ENCODE data around the gene BRS3.

Gene BRS3

DNA sequence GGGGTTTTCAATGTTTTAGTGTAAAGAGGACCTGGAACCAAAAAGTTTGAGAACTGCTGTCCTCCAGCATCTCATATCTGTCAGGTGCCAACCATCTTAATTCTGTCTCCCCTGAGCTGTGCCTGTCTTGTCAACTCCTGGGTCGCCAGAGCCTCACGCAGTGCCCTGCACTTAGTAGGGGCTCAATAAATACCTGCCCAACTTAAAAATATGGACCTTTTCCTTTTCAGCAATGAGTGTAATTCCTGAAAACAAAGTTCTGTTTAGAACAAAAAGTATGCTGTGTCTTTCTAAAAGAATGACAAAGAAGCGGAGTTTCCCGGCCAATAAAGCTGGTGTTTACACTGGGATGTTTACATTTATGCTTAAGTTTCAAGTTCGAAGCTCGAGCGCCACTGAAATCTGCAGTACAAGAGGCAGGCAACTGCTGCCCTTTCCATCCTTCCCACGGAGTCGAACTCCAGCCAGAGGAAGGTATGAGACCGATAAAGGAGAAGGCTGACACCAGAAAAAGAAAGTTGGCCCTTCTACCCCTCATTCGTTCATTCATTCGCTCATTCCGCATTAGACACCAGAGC lies 8.5 kb downstream of the BRS3 start:
- no peak for DNase-seq

DNA sequence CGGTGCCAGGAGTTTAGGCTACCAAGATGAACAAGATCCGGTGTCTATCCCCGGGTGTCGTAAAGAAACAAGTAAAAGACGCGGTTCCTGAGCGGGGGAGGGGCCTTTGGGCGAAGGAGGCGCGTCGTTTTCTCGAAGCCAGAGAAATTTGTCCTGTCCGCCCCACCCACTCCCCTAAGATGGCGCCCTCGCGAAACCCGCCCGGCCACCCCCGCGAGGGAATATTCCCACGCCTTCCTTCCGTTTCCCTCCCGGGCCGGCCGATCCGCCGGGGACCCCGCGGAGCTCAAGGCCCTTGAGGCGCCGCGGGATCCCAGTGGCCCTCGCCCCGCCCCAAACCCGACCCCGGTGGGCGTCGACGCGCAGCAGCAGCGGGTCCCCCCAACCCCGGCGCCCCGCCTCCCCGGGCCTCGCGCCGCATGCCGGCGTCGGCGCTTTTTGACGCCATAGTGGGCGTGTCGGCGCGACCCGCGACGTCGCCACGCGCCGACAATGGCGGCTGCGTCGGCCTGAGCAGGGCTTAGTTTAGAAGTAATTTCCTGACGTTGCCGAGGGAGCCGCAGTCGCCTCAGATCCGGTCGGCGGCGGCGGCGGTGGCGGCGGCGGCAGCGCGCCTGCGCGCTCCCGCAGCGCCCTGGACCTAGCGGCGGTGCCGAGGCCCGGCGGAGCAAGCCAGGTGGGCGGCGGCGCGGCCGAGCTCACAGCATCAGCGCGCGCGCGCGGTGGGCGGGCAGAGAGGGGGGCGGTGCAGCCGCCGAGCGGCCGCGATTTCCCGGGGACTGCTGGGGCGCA lies 9.2 kb downstream of the BRS3 start:
- DNase-seq, result peak; percentile 87

DNA sequence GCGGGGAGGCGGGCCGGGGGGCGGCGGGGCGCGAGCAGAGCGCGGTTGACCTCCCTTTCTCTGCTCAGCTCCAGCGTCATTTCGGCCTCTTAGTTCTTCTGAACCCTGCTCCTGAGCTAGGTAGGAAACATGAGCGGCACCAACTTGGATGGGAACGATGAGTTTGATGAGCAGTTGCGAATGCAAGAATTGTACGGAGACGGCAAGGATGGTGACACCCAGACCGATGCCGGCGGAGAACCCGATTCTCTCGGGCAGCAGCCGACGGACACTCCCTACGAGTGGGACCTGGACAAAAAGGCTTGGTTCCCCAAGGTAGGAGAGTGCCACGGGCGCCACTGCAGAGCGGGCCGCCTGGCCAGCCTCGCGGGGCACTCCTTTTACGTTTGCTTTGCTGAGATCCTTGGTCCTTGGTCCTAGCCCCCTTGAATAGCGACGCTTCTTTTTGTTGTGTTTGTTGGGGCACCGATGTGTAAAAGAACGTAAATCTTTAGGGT lies 9.9 kb downstream of the BRS3 start, which contains the start of gene HTATSF1:
Gene HTATSF1, plus strand, starts transcription at position 37 of the 497 bp plus-strand sequence. Its CDS starts 93 bp downstream, at position 130.
- DNase-seq, result no peak

DNA sequence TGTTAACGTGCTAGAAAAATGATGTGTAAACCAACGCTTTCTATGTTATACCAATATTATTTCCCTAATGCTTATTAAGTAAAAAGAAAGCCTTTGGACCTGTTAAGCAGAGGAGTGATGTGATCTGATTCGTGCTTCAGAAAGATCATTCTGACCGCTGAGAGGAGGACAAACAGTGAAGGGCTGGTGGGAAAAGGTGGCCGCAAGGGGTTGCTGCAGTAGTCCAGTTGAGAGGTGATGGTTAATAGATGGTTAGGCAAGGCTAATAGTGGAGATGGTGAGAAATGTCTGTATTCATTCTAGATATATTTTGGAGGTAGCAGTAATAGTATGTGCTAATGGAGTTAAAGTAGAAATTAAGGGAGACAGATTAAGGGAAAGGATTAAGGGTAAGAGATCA lies 31.3 kb downstream of the BRS3 start:
- no peak for DNase-seq

DNA sequence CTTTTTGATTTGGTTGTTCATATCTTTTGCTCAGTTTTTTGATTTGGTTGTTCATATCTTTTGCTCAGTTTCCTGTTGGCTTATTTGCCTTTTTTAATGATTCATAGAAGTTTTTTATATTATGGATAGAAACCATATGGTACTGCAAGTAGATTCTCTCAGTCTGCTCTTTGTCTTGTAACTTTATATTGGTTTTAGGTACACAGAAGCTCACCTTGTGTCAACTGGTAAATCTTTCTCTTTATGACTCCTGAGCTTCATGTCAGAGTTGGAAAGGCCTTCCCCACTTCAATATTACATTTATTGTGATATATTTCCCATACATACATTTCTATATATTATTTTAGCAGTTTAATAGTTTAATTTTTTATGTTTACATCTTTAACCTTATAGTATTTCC lies 36.0 kb downstream of the BRS3 start:
- DNase-seq, result no peak

DNA sequence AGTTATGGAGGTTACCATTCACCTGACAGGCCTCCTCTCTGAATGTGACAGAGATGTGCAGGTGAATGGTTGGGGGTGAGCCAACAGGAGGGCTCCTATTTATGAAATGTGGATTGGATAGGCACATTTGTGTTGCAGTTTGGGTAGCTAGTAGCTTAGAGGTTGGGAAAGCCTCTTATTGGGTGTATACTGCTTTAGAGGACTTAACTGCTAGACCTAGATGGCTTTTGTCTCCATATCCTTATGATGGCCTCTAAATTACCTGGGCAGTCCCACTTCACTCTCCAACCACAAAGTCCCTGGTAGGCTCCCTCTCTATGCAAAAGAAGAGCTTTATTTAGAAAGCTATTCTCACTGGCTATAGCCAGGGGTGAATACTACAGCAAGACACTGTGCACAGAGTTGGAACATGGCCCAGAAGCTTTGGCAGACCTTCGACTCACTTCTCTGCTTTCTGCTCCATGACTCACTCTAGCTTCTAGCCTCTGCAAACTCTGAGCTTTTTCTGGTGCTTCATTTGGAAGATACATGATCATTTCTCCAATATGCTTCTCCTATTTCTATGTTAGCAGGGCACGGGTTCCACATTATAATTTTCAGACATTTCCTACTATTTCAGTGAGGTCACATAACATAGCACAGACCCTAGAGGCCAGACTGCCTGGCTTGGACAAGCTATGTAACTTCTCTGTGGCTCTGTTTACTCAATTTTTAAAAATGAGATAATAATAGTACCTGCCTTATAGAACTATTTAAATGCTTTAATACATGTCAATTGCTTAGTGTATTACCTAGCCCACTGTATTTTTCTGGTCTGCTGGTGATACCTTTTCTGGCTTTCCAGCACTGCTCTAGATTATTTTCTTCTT lies 38.2 kb downstream of the BRS3 start:
- DNase-seq, result no peak

DNA sequence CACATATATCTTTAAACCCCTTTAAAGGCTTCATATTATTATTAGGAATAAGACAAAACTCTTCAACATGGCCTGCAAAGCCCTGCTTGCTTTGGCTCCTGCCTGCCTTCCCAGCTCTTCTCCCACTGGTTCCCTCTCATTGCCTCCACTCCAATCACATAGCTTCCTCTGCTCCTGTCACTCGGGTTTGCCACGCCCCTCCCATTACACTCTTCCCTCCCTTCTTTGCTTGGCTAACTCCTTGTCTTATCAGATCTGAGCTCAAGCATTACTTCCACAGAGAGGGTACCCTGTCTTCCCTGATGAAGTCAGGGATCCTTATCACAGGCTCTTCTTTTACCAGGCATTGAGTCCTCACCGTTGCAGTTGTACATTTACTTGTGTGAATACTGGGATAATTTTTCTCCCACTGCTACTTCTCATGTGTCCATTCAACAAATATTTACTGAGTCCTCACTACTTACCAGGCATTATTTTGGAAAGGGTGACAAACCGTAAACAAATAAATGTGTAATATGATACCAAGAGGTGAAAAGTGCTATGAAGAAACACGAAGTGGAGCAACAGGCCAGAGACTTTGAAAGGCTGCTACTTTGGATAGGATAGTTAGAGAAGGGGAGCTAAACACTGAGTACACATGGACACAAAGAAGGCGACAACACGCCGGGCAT lies 41.0 kb downstream of the BRS3 start:
- DNase-seq, result no peak

DNA sequence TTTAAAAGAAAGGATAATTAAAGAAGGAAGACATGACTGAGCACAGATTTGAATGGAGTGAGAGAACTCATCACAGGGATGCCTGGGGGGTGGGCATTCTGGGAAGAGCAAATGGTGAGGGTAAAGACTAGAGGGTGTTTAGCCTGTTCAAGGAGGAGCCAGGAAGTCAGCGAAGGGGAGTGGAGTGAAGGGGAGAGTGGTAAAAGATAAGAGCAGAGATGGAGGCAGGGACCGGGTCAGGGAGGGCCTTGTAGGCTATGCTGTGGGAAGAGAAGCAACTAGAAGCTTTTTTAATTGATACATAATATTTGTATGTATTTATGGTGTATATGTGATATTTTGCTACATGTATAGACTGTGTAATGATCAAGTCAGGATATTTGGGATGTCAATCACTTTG lies 42.0 kb downstream of the BRS3 start:
- no peak for DNase-seq

DNA sequence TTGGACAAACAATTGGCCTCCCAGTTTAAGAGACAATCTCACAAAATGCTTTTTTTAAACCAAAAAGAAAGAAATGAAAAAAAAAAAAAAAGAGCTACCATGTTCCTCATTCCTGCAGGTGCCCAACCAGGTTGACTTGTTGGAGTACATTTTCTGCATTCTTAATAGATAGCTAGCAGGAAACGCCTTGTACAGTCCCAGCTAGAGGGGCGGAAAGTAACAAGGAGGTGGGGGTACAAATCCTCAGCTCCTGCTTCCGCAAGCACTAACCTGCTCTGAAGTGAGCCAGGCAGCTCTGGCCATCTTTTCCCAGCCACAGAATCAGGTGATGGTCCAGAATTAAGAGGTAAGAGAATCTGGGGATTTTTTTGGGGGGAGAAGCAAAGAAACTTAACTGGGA lies 44.2 kb downstream of the BRS3 start, which contains the start of gene VGLL1:
Gene VGLL1, plus strand, starts transcription at position 265 of the 400 bp plus-strand sequence. CDS start 3,806 bp downstream, outside the sequence.
- DNase-seq, result no peak

DNA sequence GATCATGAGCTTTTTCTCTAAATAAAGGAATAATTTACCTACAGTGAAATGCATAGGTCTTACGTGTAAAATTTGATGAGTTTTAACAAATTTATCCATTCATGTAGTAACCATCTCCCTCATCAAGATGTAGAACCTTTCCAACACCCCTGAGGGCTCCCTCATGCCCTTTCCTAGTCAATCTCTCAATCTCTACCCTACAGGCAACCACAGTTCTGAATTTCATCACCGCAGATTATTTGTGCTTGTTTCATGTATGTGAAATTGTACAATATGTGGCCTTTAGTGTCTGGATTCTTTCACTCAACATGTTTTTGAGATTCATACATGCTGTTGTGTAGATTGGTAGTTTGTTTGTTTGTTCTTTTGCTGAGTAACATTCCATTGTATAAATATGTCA lies 46.4 kb downstream of the BRS3 start:
- no peak for DNase-seq

DNA sequence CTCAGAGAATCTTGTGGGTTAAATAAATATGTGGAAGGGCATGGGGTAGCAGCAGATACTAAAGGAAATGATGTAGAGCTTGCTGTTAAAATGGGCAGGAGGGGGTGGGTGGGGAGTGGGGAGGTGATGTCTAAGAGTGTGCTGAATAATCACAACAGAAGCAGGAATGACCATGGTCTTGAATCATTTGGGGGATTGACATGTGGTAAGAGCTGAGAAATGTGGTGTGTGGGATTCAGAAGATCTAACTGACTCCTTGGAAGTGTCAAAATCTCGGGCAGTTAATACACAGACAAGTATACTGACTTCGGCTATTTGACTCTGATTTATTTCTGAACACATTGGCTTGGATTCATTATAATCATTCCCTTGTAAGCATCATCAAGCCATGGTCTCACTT lies 51.1 kb downstream of the BRS3 start:
- DNase-seq, result no peak

DNA sequence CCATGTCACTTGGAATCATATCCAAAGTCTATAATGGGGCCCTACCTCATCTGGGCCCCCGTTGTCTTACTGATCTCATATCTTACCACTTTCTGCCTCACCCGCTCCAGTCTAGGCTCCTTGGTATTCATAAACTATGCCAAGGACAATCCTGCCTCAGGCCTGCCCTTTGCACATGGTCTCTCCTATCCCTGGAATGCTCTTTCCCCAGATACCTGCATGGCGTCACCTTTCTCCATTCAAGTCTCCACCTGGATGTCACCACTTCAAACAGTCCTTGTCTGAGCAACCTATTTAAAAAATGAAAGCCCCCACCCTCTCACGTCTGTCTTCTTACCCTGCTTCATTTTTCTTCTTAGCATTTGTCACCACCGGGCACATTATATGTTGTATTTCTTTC lies 52.5 kb downstream of the BRS3 start:
- no peak for DNase-seq

DNA sequence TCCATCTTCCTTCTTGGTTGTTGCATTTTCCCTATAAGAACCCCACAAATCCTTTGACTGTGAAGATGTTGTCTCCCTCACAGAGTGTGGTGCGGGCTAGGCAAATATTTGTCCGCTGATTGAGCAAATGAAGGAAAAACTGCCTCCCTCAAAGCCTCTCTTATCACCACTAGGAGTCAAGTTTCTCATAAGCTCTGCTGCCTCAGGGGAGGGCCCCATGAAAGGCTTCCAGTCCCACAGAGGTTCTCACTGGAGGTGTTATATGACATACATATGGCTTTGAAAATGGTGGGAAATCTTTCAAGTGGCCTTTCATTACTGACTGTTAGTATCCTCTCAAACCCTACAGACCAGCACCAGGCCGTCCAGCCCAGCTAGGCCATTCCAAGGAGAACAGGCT lies 53.5 kb downstream of the BRS3 start:
- DNase-seq, result no peak

DNA sequence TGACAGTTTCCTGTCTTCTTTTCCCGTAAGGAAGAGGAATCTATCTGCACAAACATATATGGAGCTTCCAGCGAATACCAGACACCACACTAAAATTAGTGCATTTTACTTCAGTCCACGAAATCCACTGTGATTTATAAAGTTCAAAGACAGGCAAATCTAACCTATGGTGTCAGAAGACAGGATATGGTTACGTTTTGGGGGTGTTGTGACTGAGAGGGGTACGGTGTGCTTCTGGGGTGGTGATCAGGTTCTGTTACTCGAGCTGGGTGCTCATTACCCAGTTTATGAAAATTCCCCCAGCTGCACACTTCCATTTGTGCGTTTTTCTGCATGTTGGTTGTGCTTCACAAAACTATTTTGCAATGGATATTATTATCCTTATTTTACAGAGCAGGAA lies 54.5 kb downstream of the BRS3 start:
- DNase-seq, result no peak
